Tibial nerve (tissue), 4 donors: ENCODE measurements around the gene CLMP. TPM values are rescaled to one million over a fixed set of nuclear protein-coding genes. Genes with fewer than 3 reads are reported as not detected.

Experiments used
- DNase-seq, 2 donors: peaks; one replicate each; pipeline ENCODE4 v3.0.0-alpha.2; 2019; ENCODE audit warnings: low spot score in 2 of 2
- H3K27ac ChIP-seq, 4 donors: fragments of 200-600 bp; sonication (generic) in 3 of 4; one replicate each; pipeline ENCODE4 v1.5.1; 2017 to 2019; ENCODE audit warnings: mild to moderate bottlenecking in 1 of 4
- H3K27me3 ChIP-seq, 2 donors: fragments of 200-600 bp; sonication (generic) in 1 of 2; one replicate each; pipeline versions ENCODE4 v1.5.1 to v1.6.0; 2017 to 2019
- H3K36me3 ChIP-seq, 3 donors: fragments of 200-600 bp; sonication (generic); one replicate each; pipeline ENCODE4 v1.5.1; 2018 to 2019
- H3K4me1 ChIP-seq, 4 donors: fragments of 200-600 bp; sonication (generic) in 3 of 4; one replicate each; pipeline ENCODE4 v1.5.1; 2017 to 2019
- H3K4me3 ChIP-seq, 4 donors: fragments of 200-600 bp; sonication (generic) in 3 of 4; one replicate each; pipeline ENCODE4 v1.5.1; 2017 to 2019; ENCODE audit warnings: mild to moderate bottlenecking in 1 of 4, moderate library complexity in 1 of 4
- H3K9me3 ChIP-seq, 4 donors: fragments of 200-600 bp; sonication (generic) in 3 of 4; one replicate each; pipeline ENCODE4 v1.5.1; 2017 to 2019
- EP300 ChIP-seq, 2 donors: sonication (generic); formaldehyde crosslinking; IDR thresholded peaks; one replicate each; pipeline ENCODE4 v1.6.1; 2017; ENCODE audit warnings: antibody characterized with exemption in 2 of 2, mild to moderate bottlenecking in 1 of 2
- POLR2A ChIP-seq, 2 donors: fragments of 450-650 bp; IDR thresholded peaks; one replicate each; pipeline ENCODE4 v1.6.1; 2017; ENCODE audit warnings: antibody characterized with exemption in 2 of 2, mild to moderate bottlenecking in 2 of 2, moderate library complexity in 2 of 2
- WGBS, 2 donors: methylation state at CpG; one replicate each; pipeline ENCODE4 v1.1.5; 2018; 5-methylcytosine and 5-hydroxymethylcytosine counted together
- total RNA-seq, 4 donors: library from RNA; depleted of rRNA; stranded (reverse); fragments of >200 nt; gene quantifications; one replicate each; pipeline ENCODE4 v1.1.0, GENCODE V29; 2016
- TF ChIP-seq, protein P1 (sequence below), 5 experiments: fragments of 200-600 bp in 3 of 5; fragments of 450-650 bp in 2 of 5; sonication (generic) in 3 of 5; IDR thresholded peaks; one replicate each; pipeline ENCODE4 v1.5.1; 2016 to 2019; ENCODE audit warnings: antibody characterized with exemption in 5 of 5, mild to moderate bottlenecking in 3 of 5, moderate library complexity in 2 of 5

CLMP gene
- total RNA-seq, 4 donors from 2014 or later, result 82.5 to 98.6 (median 89.7) TPM

DNA sequence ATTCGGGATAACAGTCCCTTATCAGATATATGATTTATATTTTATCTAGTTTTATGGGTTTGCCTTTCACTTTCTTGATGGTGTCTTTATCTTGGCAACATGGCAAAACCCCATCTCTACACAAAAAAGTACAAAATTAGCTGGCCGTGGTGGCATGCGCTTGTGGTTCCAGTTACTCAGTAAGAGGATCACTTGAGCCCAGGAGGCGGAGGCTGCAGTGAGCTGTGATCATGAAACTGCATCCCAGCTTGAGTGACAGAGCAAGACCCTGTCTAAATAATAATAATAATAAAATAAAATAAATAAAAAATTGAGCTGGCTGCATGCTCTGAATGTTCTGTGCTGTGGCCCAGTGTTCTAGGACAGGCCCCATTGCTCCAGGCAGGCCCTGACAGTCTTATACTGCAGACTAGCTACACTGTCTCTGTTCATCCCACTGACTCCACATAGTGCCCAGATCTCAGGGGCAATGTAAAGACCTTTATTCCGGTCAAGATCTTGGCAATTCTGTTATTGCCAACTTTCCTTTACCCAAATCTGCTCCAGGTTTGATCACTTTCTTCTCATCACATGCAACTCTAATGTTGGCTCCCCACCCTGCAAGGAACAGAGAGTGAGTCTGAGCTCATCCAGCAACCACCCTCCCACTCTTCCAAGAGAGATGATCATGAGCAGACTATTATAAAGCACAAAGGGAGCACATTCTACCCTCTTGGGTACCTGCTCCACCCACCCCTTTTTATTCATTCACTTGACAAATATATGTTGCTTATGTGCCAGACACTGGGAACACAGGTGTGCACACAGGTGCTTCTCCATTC lies 141.9 kb downstream of the CLMP start:
- H3K36me3 ChIP-seq, result peaks cover 3 to 52% (median 17%) of the 10 kb centered on the region in 3 donors
- H3K4me3 ChIP-seq, result no peak overlapping the region
- H3K4me1 ChIP-seq, result peaks cover 0 to 43% (median 8%) of the 10 kb centered on the region in 4 donors
- H3K27me3 ChIP-seq, result no peaks in the 10 kb centered on the region
- 80 to 94% methylated on average over 5 of the region's 5 CpGs for WGBS, 2 donors
- no peak for DNase-seq
- TF ChIP-seq POLR2A (IDR thresholded peaks at IDR 0.05), result no peak
- no peak for TF ChIP-seq EP300 (IDR thresholded peaks at IDR 0.05)
- TF ChIP-seq, protein P1, sequence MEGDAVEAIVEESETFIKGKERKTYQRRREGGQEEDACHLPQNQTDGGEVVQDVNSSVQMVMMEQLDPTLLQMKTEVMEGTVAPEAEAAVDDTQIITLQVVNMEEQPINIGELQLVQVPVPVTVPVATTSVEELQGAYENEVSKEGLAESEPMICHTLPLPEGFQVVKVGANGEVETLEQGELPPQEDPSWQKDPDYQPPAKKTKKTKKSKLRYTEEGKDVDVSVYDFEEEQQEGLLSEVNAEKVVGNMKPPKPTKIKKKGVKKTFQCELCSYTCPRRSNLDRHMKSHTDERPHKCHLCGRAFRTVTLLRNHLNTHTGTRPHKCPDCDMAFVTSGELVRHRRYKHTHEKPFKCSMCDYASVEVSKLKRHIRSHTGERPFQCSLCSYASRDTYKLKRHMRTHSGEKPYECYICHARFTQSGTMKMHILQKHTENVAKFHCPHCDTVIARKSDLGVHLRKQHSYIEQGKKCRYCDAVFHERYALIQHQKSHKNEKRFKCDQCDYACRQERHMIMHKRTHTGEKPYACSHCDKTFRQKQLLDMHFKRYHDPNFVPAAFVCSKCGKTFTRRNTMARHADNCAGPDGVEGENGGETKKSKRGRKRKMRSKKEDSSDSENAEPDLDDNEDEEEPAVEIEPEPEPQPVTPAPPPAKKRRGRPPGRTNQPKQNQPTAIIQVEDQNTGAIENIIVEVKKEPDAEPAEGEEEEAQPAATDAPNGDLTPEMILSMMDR (IDR thresholded peaks at IDR 0.05), result no peak
- no peaks in the 10 kb centered on the region for H3K9me3 ChIP-seq
- no peak overlapping the region for H3K27ac ChIP-seq

DNA sequence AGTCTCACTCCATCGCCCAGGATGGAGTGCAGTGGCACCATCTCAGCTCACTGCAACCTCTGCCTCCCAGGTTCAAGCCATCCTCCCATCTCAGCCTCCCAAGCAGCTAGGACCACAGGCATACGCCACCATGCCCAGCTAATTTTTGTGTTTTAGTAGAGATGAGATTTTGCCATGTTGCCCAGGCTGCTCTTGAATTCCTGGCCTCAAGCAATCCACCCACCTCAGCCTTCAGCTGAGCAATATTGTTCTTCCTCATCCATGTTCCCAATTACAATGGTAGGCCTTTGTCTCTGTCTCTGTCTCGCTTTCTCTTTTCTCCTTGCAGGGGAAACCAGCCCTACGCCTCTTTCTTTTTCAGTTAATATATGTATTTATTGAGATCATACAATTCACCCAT lies 143.4 kb downstream of the CLMP start:
- no peak for DNase-seq
- no peaks in the 10 kb centered on the region for H3K27me3 ChIP-seq
- H3K36me3 ChIP-seq, result peaks cover 3 to 37% (median 7%) of the 10 kb centered on the region in 3 donors
- H3K9me3 ChIP-seq, result no peaks in the 10 kb centered on the region
- H3K27ac ChIP-seq, result no peak overlapping the region
- no peak overlapping the region for H3K4me3 ChIP-seq
- no peak for TF ChIP-seq POLR2A (IDR thresholded peaks at IDR 0.05)
- no peak for TF ChIP-seq EP300 (IDR thresholded peaks at IDR 0.05)
- TF ChIP-seq, protein P1 (IDR thresholded peaks at IDR 0.05), result no peak
- H3K4me1 ChIP-seq, result peaks cover 0 to 29% (median 0%) of the 10 kb centered on the region in 4 donors
- WGBS, 2 donors, result 91 to 92% methylated on average over 4 of the region's 4 CpGs

DNA sequence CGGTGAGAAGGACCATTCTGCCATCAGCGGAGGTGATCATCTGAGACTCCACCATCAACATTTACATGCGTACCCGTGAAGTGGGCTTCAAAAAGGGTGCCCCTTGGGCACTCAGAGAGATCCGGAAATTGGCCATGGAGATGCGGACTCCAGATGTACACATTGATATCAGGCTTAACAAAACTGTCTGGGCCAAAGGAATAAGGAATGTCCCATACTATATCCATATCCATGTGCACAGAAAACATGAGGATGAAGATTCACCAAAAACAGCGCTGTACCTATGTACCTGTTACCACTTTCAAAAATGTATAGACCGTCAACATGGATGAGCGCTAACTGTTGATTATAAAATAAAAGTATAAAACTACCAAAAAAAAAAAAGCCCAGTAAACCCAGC lies 143.9 kb downstream of the CLMP start:
- no peak overlapping the region for H3K27ac ChIP-seq
- WGBS, 2 donors, result 96 to 98% methylated on average over 9 of the region's 9 CpGs
- H3K9me3 ChIP-seq, result no peaks in the 10 kb centered on the region
- H3K4me3 ChIP-seq, result no peak overlapping the region
- no peaks in the 10 kb centered on the region for H3K27me3 ChIP-seq
- peaks cover 2 to 32% (median 3%) of the 10 kb centered on the region in 3 donors for H3K36me3 ChIP-seq
- no peak for TF ChIP-seq EP300 (IDR thresholded peaks at IDR 0.05)
- TF ChIP-seq, protein P1 (IDR thresholded peaks at IDR 0.05), result no peak
- no peak for TF ChIP-seq POLR2A (IDR thresholded peaks at IDR 0.05)
- peaks cover 0 to 24% (median 0%) of the 10 kb centered on the region in 4 donors for H3K4me1 ChIP-seq
- DNase-seq, result no peak

DNA sequence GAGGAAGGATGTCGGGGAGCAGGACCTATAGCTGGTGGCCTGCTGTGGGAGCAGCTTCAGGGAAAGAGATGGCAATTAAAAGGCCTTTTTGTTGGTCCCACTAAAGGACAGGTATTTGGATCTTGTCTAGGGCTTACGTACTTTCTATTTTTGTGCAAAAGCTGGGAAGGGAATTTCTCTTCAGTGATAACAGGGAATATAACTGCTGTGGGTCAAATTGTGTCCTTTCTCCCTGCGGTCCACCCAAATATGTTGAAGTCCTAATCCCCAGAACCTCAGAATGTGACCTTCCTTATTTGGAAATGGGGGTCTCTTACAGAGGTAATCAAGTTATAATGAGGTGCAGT lies 147.1 kb downstream of the CLMP start:
- no peaks in the 10 kb centered on the region for H3K27me3 ChIP-seq
- H3K4me3 ChIP-seq, result no peak overlapping the region

More for the DNA sequence above, 147.1 kb downstream of the CLMP start:
- H3K27ac ChIP-seq, result no peak overlapping the region
- 79 to 84% methylated on average over 3 of the region's 3 CpGs for WGBS, 2 donors
- no peak for TF ChIP-seq EP300 (IDR thresholded peaks at IDR 0.05)
- TF ChIP-seq, protein P1 (IDR thresholded peaks at IDR 0.05), result no peak
- no peak for TF ChIP-seq POLR2A (IDR thresholded peaks at IDR 0.05)
- H3K36me3 ChIP-seq, result peaks cover 0 to 7% (median 0%) of the 10 kb centered on the region in 3 donors
- no peak for DNase-seq
- H3K4me1 ChIP-seq, result no peaks in the 10 kb centered on the region
- no peaks in the 10 kb centered on the region for H3K9me3 ChIP-seq
